Measurements from ENCODE around the gene LAIR2.
A peak's percentile ranks its signal among the peaks of the same experiment; 100 is the strongest.
"Not testable (repeated sequence)": the region's sequence is repeated elsewhere in the genome, so short reads cannot be mapped to it uniquely, and the experiment has no call there.

The LAIR2 gene

GRCh38 chr19:54464630-54465425 lies 37.8 kb upstream of the LAIR2 start:
- DNase-seq, result peak; percentile 91

GRCh38 chr19:54465426-54466109 lies 37.1 kb upstream of the LAIR2 start:
- DNase-seq, result peak; percentile 37

- not testable (repeated sequence) for DNase-seq
Measured at GRCh38 chr19:54466110-54466480, 36.5 kb upstream of the LAIR2 start.

GRCh38 chr19:54469496-54469934 lies 33.1 kb upstream of the LAIR2 start:
- no peak for DNase-seq

- no peak for DNase-seq
Measured at GRCh38 chr19:54470276-54470887, 32.2 kb upstream of the LAIR2 start.

GRCh38 chr19:54470991-54471782 lies 31.4 kb upstream of the LAIR2 start:
- DNase-seq, result peak; percentile 68

DNA sequence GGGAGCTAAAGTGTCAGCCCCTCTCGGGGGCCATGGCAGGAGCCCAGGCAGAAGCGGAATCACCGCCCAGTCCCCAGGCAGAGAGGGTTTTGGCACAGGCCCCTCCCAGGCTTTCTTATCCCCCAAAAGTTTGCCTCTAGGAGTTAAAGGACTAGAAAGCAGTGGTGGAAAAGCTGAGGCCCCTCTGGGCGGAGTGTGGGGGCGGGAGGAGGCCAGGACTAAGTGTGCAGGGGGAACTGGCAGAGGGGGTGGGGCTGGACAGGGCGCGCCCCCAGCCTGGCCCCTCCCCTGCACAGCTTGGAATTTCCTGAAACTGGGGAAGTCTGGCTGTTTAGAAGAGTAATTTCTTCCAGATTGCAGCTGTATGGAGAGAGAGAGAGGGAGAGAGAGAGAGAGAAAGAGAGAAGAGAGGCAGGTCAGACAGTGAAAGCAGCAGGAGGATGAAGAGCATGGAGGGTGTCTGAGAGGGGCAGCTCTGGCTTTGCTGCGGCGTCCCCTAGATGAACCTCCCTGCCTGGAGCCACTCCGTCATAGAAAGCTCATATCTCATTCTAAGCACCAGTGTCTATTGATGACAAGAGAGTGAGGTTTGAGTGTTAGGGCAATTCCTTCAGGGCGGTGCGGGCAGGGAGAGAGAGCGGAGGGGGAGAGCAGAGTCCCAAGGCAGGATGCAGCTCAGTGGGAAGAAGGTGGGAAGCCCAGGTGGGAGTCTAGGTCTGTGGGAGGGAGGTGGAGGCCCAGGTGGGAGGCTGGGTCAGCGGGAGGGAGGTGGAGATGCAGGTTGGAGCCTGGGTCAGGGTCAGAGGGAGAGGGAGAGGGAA lies 29.4 kb upstream of the LAIR2 start, which contains the start of gene CDC42EP5:
TSS of gene CDC42EP5 (minus strand) at position 226 of the 821 bp plus-strand sequence. CDS start 7,749 bp downstream, outside the sequence.
- DNase-seq, result peak; percentile 81

GRCh38 chr19:54473892-54474372 lies 28.7 kb upstream of the LAIR2 start:
- DNase-seq, result no peak

- DNase-seq, result no peak
Measured at GRCh38 chr19:54475706-54476105, 26.9 kb upstream of the LAIR2 start.

DNA sequence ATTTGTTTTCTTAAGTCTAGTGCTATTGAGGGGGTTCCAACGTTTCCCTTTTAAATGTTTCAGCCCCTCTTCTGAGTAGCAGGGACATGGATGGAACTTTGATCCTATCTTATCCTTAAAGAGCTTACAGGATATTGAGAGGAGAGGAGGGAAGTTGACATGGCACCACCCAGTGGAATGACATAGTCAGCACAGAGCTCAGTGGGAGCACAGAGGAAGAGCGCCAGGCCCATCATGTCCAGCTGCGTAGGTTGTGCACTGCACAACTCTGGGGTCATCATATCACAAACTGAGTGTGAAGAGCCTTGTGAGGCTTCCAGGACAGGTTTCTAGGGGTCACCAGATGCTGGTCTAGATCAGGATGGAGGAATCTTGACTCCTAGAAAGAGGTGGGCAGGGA lies 25.0 kb upstream of the LAIR2 start:
- DNase-seq, result no peak

DNA sequence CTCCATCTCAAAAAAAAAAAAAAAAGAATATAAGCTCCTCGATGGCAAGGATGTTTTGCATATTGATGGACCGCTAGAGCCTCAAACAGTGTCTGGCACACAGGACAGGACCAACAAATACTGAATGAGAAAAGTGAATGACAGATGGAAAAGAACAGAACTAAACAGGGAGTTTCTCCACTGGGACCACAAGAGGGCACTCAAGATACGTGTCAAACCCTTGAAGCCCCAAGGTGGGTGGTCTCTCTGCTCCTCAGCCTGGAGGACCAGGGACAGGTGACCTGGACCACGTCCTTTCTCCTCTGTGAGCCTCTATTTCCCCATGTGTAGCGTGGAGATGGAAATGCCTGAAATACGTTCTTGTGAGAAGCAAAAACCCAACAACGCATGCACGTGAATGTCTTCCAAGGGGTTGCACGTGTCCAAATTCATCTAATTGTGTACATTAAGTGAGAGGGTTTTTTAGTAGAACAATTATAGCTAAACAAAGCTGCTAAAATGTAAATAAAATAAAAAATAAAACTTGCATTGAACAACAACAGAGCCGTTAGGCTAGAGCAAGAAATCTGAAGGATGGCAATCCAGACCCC lies 23.9 kb upstream of the LAIR2 start:
- DNase-seq, result no peak

- DNase-seq, result no peak
Measured at GRCh38 chr19:54480051-54480450, 22.6 kb upstream of the LAIR2 start.

DNA sequence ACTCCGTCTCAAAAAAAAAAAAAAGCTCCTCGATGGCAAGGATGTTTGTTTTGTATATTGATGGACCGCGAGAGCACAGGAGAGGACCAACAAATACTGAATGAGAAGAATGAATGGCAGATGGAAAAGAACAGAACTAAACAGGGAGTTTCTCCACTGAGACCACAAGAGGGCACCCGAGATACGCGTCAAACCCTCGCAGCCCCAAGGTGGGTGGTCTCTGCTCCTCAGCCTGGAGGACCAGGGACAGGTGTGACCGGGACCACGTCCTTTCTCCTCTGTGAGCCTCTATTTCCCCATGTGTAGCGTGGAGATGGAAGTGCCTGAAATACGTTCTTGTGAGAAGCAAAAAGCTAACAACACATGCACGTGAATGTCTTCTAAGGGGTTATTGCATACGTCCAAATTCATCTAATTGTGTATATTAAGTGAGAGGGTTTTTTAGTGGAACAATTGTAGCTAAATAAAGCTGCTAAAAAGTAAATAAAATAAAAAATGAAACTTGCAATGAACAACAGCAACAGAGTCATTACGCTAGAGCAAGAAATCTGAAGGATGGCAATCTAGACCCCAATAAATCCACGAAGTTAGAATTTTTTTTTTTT lies 21.2 kb upstream of the LAIR2 start:
- peak; percentile 40 for DNase-seq

DNA sequence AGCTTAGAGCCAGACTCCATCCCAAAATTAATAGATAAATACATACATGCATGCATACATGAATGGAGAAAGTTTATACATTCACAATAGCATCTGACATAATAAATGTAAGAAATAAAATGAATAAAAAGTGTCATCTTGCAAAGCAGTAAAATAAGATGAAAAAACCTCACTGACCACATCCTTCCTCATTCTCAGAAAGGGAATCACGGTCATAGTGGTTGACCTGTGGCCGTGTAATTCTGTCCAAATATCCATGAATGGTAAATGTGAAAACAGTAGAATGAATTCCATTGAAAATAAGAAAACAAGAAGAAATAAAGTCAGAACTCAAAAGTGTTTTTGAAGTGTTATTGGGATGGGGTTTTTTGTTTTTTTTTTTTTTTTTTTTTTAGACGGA lies 19.7 kb upstream of the LAIR2 start:
- DNase-seq, result no peak

- DNase-seq, result no peak
Measured at GRCh38 chr19:54484451-54484850, 18.2 kb upstream of the LAIR2 start.

DNA sequence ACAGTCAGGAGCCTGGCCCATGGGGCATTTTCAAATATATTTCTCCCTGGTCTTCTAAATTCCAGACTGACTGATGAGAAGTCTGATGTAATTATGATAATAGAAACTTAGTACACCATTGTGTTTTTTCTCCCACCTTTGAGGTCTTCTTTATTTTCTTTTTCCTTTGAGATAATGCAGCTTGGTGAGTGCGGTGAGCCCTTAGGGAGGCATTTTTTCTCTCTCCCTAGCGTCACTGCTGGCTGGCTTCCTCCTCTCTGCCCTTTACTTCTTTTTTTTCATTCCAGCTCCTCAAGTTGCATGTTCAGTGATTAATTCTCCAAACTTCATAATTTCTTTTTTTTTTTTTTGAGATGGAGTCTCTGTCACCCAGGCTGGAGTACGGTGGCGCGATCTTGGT lies 16.8 kb upstream of the LAIR2 start:
- no peak for DNase-seq

- DNase-seq, result no peak
Measured at GRCh38 chr19:54489341-54489740, 13.3 kb upstream of the LAIR2 start.

DNA sequence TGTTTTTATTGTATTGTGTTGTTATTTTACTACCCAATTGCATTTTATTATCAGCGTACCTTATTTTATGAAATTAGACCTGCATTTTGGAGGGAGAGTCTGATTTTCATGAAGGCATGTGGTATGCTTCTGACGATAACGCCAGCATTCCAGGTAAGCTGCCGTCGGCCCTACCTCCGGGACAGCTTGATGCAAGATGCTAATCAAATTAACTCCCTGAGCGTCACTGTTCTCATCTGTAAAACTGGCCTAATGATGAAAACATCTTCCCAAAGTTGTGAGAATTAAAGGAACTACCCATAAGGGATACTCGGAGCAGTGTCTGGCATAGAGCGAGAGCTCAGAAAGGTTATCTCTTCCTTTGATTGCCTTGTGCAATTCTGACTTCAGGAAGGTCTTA lies 12.9 kb upstream of the LAIR2 start:
- no peak for DNase-seq

DNA sequence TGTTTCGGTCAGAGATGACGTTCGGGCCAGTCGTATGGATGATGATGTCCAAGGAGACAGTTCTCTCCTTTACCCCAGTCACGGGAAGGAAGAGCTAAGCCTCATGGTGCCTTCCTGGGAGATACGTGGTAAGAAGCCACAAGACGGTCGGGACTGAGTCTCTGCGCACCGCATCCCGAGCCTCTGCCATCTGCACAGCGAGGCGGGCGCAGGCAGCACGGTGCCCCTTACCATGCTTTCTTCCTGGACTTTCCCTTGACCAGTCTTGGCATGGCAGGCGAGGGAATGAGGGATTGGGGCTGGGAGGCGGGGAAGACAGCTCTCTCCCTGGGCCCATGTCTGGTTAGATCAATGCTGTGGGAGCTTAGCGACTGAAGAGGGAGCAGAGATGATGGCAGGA lies 10.1 kb upstream of the LAIR2 start:
- DNase-seq, result no peak

DNA sequence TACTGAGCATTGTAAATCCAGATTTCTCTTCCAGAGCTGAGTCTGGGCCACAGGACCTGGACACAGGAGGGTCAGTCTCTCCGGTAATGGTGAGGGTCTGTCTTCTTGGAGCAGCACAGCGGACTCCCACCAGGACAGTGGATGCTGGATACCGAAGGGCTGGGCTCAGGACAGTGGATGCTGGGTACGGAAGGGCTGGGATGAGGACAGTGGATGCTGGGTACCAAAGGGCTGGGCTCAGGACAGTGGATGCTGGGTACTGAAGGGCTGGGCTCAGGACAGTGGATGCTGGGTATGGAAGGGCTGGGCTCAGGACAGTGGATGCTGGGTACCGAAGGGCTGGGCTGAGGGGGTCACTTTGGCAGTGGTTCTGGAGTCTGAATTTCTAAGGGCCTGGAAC lies 9.6 kb upstream of the LAIR2 start:
- not testable (repeated sequence) for DNase-seq
